OCI-LY3 (cell line): ENCODE data around the gene CFH.
"Not testable (repeated sequence)": the region's sequence is repeated elsewhere in the genome, so short reads cannot be mapped to it uniquely, and the experiment has no call there.

ENCODE experiments used
- H2AFZ ChIP-seq: fragments of 200-600, 300-600 bp; shearing (Covaris generic); 2 replicates; pipeline ENCODE4 v1.6.0; 2014; ENCODE audit warnings: antibody characterized with exemption, low read depth, low read length
- H3K27ac ChIP-seq: fragments of 200-600, 300-600 bp; sonication (generic); 2 replicates; pipeline ENCODE4 v1.5.1; 2014; ENCODE audit warnings: mild to moderate bottlenecking, low read length, moderate library complexity, mixed read lengths
- H3K27me3 ChIP-seq: fragments of 200-600, 300-600 bp; sonication (generic); 2 replicates; pipeline ENCODE4 v1.6.1; 2014; ENCODE audit warnings: low read depth, low read length, mixed read lengths
- H3K36me3 ChIP-seq: fragments of 200-600, 300-600 bp; sonication (generic); replicated peaks from 2 replicates; pipeline ENCODE3; 2014; ENCODE audit warnings: low read depth, low read length, mixed read lengths
- H3K4me1 ChIP-seq: fragments of 300-600, 200-600 bp; sonication (generic); 2 replicates; pipeline ENCODE4 v1.6.1; 2014; ENCODE audit warnings: low read length, mixed read lengths
- H3K4me2 ChIP-seq: fragments of 200-600, 300-600 bp; sonication (generic); 2 replicates; pipeline ENCODE4 v1.6.1; 2014; ENCODE audit warnings: low read length, mixed read lengths
- H3K4me3 ChIP-seq: fragments of 300-600, 200-600 bp; sonication (generic); 2 replicates; pipeline ENCODE4 v1.5.1; 2014; ENCODE audit warnings: antibody characterized with exemption, mild to moderate bottlenecking, low read length, moderate library complexity
- H3K79me2 ChIP-seq: fragments of 300-600, 200-600 bp; shearing (Covaris generic); 2 replicates; pipeline ENCODE4 v1.6.1; 2014; ENCODE audit warnings: mild to moderate bottlenecking, low read length, mixed read lengths
- H3K9ac ChIP-seq: fragments of 300-600, 200-600 bp; shearing (Covaris generic); 2 replicates; pipeline ENCODE4 v1.6.0; 2014; ENCODE audit warnings: mild to moderate bottlenecking, low read length, moderate library complexity
- H3K9me3 ChIP-seq: fragments of 200-600, 300-600 bp; shearing (Covaris generic); 2 replicates; pipeline ENCODE4 v1.6.1; 2014; ENCODE audit warnings: low read length, mixed read lengths; ENCODE audit not compliant: insufficient read depth
- H4K20me1 ChIP-seq: fragments of 200-600, 300-600 bp; sonication (generic); 2 replicates; pipeline ENCODE4 v1.6.1; 2016; ENCODE audit warnings: low read length, mixed read lengths; ENCODE audit not compliant: insufficient read depth
- CTCF ChIP-seq: fragments of 200-600, 300-600 bp; sonication (generic); IDR thresholded peaks from 2 replicates; pipeline ENCODE4 v1.5.1; 2014; ENCODE audit warnings: antibody characterized with exemption, low read length, low read depth
- EZH2phosphoT487 ChIP-seq: fragments of 200-600 bp; shearing (Covaris generic); IDR thresholded peaks from 2 replicates; pipeline ENCODE4 v1.6.1; 2018; ENCODE audit warnings: antibody characterized with exemption, mixed run types, low read depth

The CFH gene

GRCh38 chr1:196738730-196739129, 86.9 kb downstream of the CFH start:
- no peaks in the 10 kb centered on the region for H3K79me2 ChIP-seq
- H3K4me3 ChIP-seq = no peak overlapping the region
- H3K27me3 ChIP-seq = no peaks in the 10 kb centered on the region
- no peaks in the 10 kb centered on the region for H4K20me1 ChIP-seq
- no peak for TF ChIP-seq CTCF
- no peak for TF ChIP-seq EZH2phosphoT487
- no peak overlapping the region for H3K4me2 ChIP-seq
- no peaks in the 10 kb centered on the region for H3K4me1 ChIP-seq
- H2AFZ ChIP-seq = no peak overlapping the region
- H3K27ac ChIP-seq = no peak overlapping the region
- H3K9ac ChIP-seq = no peak overlapping the region
- H3K9me3 ChIP-seq = peaks cover 26% of the 10 kb centered on the region
- no peaks in the 10 kb centered on the region for H3K36me3 ChIP-seq

- not testable (repeated sequence) for H3K79me2 ChIP-seq, H3K27me3 ChIP-seq, H3K4me1 ChIP-seq, H3K27ac ChIP-seq, H3K9ac ChIP-seq, H3K36me3 ChIP-seq, H4K20me1 ChIP-seq
- H3K4me2 ChIP-seq = peak overlapping the region; percentile 60
- peaks cover 24% of the 10 kb centered on the region for H3K9me3 ChIP-seq
- 0 out of 2 replicates have a peak overlapping the region, but pooled peaks have one; percentile 24 for H2AFZ ChIP-seq
- peak overlapping the region; percentile 56 for H3K4me3 ChIP-seq
- peak; percentile 62 for TF ChIP-seq CTCF
Measured at GRCh38 chr1:196743244-196743643, 91.4 kb downstream of the CFH start.

GRCh38 chr1:196765019-196765740, 113.3 kb downstream of the CFH start:
- H4K20me1 ChIP-seq, H3K4me2 ChIP-seq, H3K27me3 ChIP-seq, H3K36me3 ChIP-seq, H3K9ac ChIP-seq, H3K9me3 ChIP-seq, H3K27ac ChIP-seq, H2AFZ ChIP-seq, H3K4me1 ChIP-seq, H3K4me3 ChIP-seq, H3K79me2 ChIP-seq: not testable (repeated sequence)

- H3K36me3 ChIP-seq, H4K20me1 ChIP-seq, H3K4me2 ChIP-seq, H3K9ac ChIP-seq, H3K79me2 ChIP-seq, H2AFZ ChIP-seq, H3K4me3 ChIP-seq, H3K27me3 ChIP-seq, H3K9me3 ChIP-seq, H3K27ac ChIP-seq: not testable (repeated sequence)
- H3K4me1 ChIP-seq = peaks cover 12% of the 10 kb centered on the region
Measured at GRCh38 chr1:196769823-196770222, 118.0 kb downstream of the CFH start.

- peak overlapping the region; percentile 67 for H3K4me2 ChIP-seq
- H2AFZ ChIP-seq = no peak overlapping the region
- no peaks in the 10 kb centered on the region for H3K79me2 ChIP-seq
- H3K27me3 ChIP-seq = no peaks in the 10 kb centered on the region; the same call in 1 of the 2 replicates
- peak overlapping the region; percentile 39; the same call in 1 of the 2 replicates for H3K4me3 ChIP-seq
- H3K4me1 ChIP-seq = peaks cover 13% of the 10 kb centered on the region
- H3K27ac ChIP-seq = no peak overlapping the region
- TF ChIP-seq EZH2phosphoT487 = no peak
- no peak for TF ChIP-seq CTCF
- H3K9me3 ChIP-seq = no peaks in the 10 kb centered on the region
- no peaks in the 10 kb centered on the region for H3K36me3 ChIP-seq
- no peak overlapping the region for H3K9ac ChIP-seq
- H4K20me1 ChIP-seq = no peaks in the 10 kb centered on the region
Measured at GRCh38 chr1:196773713-196774112, 121.9 kb downstream of the CFH start.
